ENCODE measurements around the gene TENM3.

Gene TENM3

GRCh38 chr4:182736207-182736606, 493.0 kb downstream of the TENM3 start:
- Histone ChIP-seq H3K27me3 (ENCODE audit: control insufficient read depth, insufficient read depth, low read length) (no peaks in the 10 kb centered on the region), H3K4me3 (ENCODE audit: low read length) (no peak overlapping the region), H3K9me3 (replicated peaks; ENCODE audit: low read length) (no peaks in the 10 kb centered on the region), H3K9ac (ENCODE audit: low read depth, low read length) (no peak overlapping the region), H3K36me3 (ENCODE audit: insufficient read depth, low read length) (no peaks in the 10 kb centered on the region), H3K4me2 (ENCODE audit: low read length) (no peak overlapping the region), H3K4me1 (ENCODE audit: control insufficient read depth, insufficient read depth, low read length) (no peaks in the 10 kb centered on the region)

DNA sequence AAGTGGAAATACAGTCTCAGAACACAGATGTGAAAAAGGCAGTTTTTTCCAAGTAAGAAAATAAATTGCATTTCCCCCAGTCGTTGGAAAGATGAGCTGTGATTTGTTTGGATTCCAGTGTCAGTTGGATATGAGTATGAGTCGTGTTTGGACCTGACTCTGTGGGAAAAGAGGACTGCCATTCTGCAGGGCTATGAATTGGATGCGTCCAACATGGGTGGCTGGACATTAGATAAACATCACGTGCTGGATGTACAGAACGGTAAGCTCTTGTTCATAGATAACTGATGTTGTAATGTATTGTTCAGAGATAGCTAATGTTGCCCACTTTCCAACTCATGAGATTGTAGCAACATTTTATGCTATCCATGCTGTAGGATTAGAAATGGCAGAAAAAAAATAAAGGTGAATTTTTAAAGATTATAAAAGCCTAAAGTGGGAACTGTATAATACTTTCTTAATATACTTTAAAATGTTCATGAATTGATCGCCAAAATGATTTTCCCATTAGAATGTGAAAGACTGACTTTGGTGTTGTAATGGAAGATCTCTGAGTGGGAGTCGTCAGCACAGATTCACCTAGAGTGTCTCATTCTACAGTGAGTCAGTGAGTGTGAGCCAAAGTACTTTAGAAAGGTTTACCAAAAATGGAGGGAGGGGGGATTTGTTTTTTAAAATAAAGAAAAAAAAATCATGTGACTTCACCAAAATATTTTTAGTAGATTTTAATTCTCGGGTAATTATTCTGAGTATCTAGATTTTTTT, 495.3 kb downstream of the TENM3 start:
- H3K9ac ChIP-seq (ENCODE audit: low read depth, low read length), result no peak overlapping the region
- no peaks in the 10 kb centered on the region for H3K4me1 ChIP-seq (ENCODE audit: control insufficient read depth, insufficient read depth, low read length)
- H3K9me3 ChIP-seq (replicated peaks; ENCODE audit: low read length), result no peaks in the 10 kb centered on the region
- H3K4me3 ChIP-seq (ENCODE audit: low read length), result no peak overlapping the region
- H3K4me2 ChIP-seq (ENCODE audit: low read length), result no peak overlapping the region
- H3K27me3 ChIP-seq (ENCODE audit: control insufficient read depth, insufficient read depth, low read length), result no peaks in the 10 kb centered on the region
- peaks cover 5% of the 10 kb centered on the region for H3K36me3 ChIP-seq (ENCODE audit: insufficient read depth, low read length)

- no peak overlapping the region for H3K4me2 ChIP-seq (ENCODE audit: low read length)
- H3K4me1 ChIP-seq (ENCODE audit: control insufficient read depth, insufficient read depth, low read length), result no peaks in the 10 kb centered on the region
- H3K36me3 ChIP-seq (ENCODE audit: insufficient read depth, low read length), result peaks cover 5% of the 10 kb centered on the region
- H3K9me3 ChIP-seq (replicated peaks; ENCODE audit: low read length), result no peaks in the 10 kb centered on the region
- no peak overlapping the region for H3K4me3 ChIP-seq (ENCODE audit: low read length)
- H3K27me3 ChIP-seq (ENCODE audit: control insufficient read depth, insufficient read depth, low read length), result no peaks in the 10 kb centered on the region
- H3K9ac ChIP-seq (ENCODE audit: low read depth, low read length), result no peak overlapping the region
Observed at GRCh38 chr4:182740256-182740655, 497.1 kb downstream of the TENM3 start.

DNA sequence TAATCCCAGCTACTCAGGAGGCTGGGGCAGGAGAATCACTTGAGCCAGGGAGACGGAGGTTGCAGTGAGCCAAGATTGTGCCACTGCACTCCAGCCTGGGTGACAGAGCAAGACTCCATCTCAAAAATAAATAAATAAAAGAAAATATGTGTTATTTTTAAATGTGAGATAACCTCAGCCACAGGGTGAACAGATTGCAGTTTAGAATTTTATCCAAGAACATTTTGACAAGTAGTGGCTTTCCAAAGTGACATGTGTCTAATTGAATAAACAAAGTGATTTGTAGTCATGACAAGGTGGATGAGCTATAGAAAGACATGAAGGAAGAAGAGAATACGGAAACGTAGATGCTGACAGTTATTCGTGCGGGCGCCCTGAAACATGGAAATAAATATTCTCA, 497.9 kb downstream of the TENM3 start:
- Histone ChIP-seq H3K4me3 (ENCODE audit: low read length) (no peak overlapping the region), H3K4me1 (ENCODE audit: control insufficient read depth, insufficient read depth, low read length) (no peaks in the 10 kb centered on the region), H3K9ac (ENCODE audit: low read depth, low read length) (no peak overlapping the region), H3K27me3 (ENCODE audit: control insufficient read depth, insufficient read depth, low read length) (no peaks in the 10 kb centered on the region), H3K9me3 (replicated peaks; ENCODE audit: low read length) (no peaks in the 10 kb centered on the region), H3K36me3 (ENCODE audit: insufficient read depth, low read length) (peaks cover 5% of the 10 kb centered on the region), H3K4me2 (ENCODE audit: low read length) (no peak overlapping the region)

DNA sequence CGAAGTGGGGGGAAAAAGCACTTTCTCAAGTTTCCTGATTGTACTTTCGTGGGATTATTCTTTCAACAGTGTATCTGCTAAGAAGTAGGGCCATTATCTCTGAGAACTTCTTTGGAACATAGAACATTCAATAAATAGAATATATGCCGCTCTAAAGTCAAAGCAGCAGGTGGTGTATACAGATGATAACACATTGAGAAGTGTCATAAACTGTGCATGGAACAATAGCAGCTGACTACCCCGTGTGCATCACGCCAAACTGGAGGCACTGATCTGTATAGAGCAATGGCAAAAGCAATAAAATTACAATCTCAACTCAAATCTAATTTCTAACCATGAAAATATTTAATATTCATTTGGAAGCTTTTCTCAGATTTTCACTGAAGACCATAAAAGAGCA, 498.7 kb downstream of the TENM3 start:
- Histone ChIP-seq H3K9ac (ENCODE audit: low read depth, low read length) (no peak overlapping the region), H3K9me3 (replicated peaks; ENCODE audit: low read length) (peaks cover 3% of the 10 kb centered on the region), H3K4me3 (ENCODE audit: low read length) (no peak overlapping the region), H3K27me3 (ENCODE audit: control insufficient read depth, insufficient read depth, low read length) (no peaks in the 10 kb centered on the region), H3K36me3 (ENCODE audit: insufficient read depth, low read length) (peaks cover 5% of the 10 kb centered on the region), H3K4me1 (ENCODE audit: control insufficient read depth, insufficient read depth, low read length) (no peaks in the 10 kb centered on the region), H3K4me2 (ENCODE audit: low read length) (no peak overlapping the region)

GRCh38 chr4:182743815-182744214, 500.6 kb downstream of the TENM3 start:
- H3K27me3 ChIP-seq (ENCODE audit: control insufficient read depth, insufficient read depth, low read length), result no peaks in the 10 kb centered on the region
- peaks cover 5% of the 10 kb centered on the region for H3K4me1 ChIP-seq (ENCODE audit: control insufficient read depth, insufficient read depth, low read length)
- no peak overlapping the region for H3K9ac ChIP-seq (ENCODE audit: low read depth, low read length)
- peaks cover 3% of the 10 kb centered on the region for H3K9me3 ChIP-seq (replicated peaks; ENCODE audit: low read length)
- H3K36me3 ChIP-seq (ENCODE audit: insufficient read depth, low read length), result peaks cover 5% of the 10 kb centered on the region
- no peak overlapping the region for H3K4me2 ChIP-seq (ENCODE audit: low read length)
- no peak overlapping the region for H3K4me3 ChIP-seq (ENCODE audit: low read length)

GRCh38 chr4:182745237-182745636, 502.0 kb downstream of the TENM3 start:
- Histone ChIP-seq H3K9me3 (replicated peaks; ENCODE audit: low read length) (peaks cover 3% of the 10 kb centered on the region), H3K36me3 (ENCODE audit: insufficient read depth, low read length) (peaks cover 5% of the 10 kb centered on the region), H3K9ac (ENCODE audit: low read depth, low read length) (no peak overlapping the region), H3K4me2 (ENCODE audit: low read length) (no peak overlapping the region), H3K4me1 (ENCODE audit: control insufficient read depth, insufficient read depth, low read length) (peaks cover 20% of the 10 kb centered on the region), H3K4me3 (ENCODE audit: low read length) (no peak overlapping the region), H3K27me3 (ENCODE audit: control insufficient read depth, insufficient read depth, low read length) (no peaks in the 10 kb centered on the region)

DNA sequence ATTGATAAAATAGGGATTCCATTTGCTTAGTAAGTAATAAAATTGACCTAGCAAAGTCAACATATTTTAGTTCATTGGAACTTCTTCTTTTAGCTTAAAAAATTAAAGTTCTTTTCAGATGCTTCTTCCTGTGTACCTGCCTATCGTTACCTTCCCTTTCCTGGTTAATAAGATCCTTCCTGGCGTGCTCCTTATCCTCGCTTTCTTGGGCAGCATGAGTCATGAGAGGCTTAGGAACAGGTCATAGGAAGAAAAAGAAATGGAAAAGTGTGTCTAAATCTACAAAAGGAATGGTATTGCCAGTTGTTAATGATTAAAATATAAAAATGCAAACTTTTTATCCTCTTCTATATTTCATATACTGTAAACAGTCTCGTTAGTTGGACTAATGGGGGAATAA, 503.7 kb downstream of the TENM3 start:
- Histone ChIP-seq H3K36me3 (ENCODE audit: insufficient read depth, low read length) (peaks cover 5% of the 10 kb centered on the region), H3K9me3 (replicated peaks; ENCODE audit: low read length) (peaks cover 3% of the 10 kb centered on the region), H3K9ac (ENCODE audit: low read depth, low read length) (no peak overlapping the region), H3K4me3 (ENCODE audit: low read length) (no peak overlapping the region), H3K4me1 (ENCODE audit: control insufficient read depth, insufficient read depth, low read length) (peaks cover 23% of the 10 kb centered on the region), H3K27me3 (ENCODE audit: control insufficient read depth, insufficient read depth, low read length) (no peaks in the 10 kb centered on the region), H3K4me2 (ENCODE audit: low read length) (no peak overlapping the region)

- H3K9me3 ChIP-seq (replicated peaks; ENCODE audit: low read length), result peaks cover 3% of the 10 kb centered on the region
- H3K27me3 ChIP-seq (ENCODE audit: control insufficient read depth, insufficient read depth, low read length), result no peaks in the 10 kb centered on the region
- no peak overlapping the region for H3K4me3 ChIP-seq (ENCODE audit: low read length)
- H3K9ac ChIP-seq (ENCODE audit: low read depth, low read length), result no peak overlapping the region
- H3K4me2 ChIP-seq (ENCODE audit: low read length), result peak overlapping the region; percentile 28
- H3K4me1 ChIP-seq (ENCODE audit: control insufficient read depth, insufficient read depth, low read length), result peaks cover 32% of the 10 kb centered on the region
- peaks cover 2% of the 10 kb centered on the region for H3K36me3 ChIP-seq (ENCODE audit: insufficient read depth, low read length)
Observed at GRCh38 chr4:182748283-182748682, 505.1 kb downstream of the TENM3 start.

- Histone ChIP-seq H3K9me3 (replicated peaks; ENCODE audit: low read length) (peaks cover 3% of the 10 kb centered on the region), H3K4me1 (ENCODE audit: control insufficient read depth, insufficient read depth, low read length) (peaks cover 32% of the 10 kb centered on the region), H3K9ac (ENCODE audit: low read depth, low read length) (no peak overlapping the region), H3K36me3 (ENCODE audit: insufficient read depth, low read length) (no peaks in the 10 kb centered on the region), H3K27me3 (ENCODE audit: control insufficient read depth, insufficient read depth, low read length) (no peaks in the 10 kb centered on the region), H3K4me3 (ENCODE audit: low read length) (no peak overlapping the region), H3K4me2 (ENCODE audit: low read length) (peak overlapping the region; percentile 28)
Observed at GRCh38 chr4:182748949-182749348, 505.7 kb downstream of the TENM3 start.

DNA sequence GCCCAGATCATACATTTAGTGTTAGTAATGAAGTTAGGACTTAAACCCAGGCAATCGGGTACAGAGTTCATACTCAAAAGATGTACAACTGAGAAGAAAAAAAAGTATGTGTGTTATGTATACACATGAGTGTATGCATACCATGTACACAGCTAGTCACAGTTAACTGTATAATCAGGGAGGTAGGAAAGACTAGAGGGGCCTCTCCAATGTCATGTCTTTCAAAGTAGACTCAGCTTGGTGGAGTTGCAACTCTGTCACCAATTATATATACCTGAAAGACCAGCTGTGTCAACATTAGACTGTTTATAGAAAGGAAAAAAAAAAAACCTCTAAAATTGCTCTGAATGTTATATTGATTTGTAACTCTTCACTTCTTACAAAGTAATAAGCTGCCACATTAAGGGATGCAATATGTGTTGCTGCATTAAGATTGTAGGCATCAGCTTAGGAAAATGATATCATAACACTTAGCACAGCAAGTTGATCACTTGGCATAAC, 506.5 kb downstream of the TENM3 start:
- Histone ChIP-seq H3K27me3 (ENCODE audit: control insufficient read depth, insufficient read depth, low read length) (no peaks in the 10 kb centered on the region), H3K9me3 (replicated peaks; ENCODE audit: low read length) (peaks cover 3% of the 10 kb centered on the region), H3K4me3 (ENCODE audit: low read length) (no peak overlapping the region), H3K4me2 (ENCODE audit: low read length) (peak overlapping the region; percentile 24), H3K36me3 (ENCODE audit: insufficient read depth, low read length) (peaks cover 3% of the 10 kb centered on the region), H3K9ac (ENCODE audit: low read depth, low read length) (no peak overlapping the region), H3K4me1 (ENCODE audit: control insufficient read depth, insufficient read depth, low read length) (peaks cover 32% of the 10 kb centered on the region)

Measured in skeletal muscle satellite cell (primary cell).